Epithelial cell of esophagus (primary cell): Measurements from ENCODE around the gene NEK2.
"Not testable (repeated sequence)": the region's sequence is repeated elsewhere in the genome, so short reads cannot be mapped to it uniquely, and the experiment has no call there.

Source experiments
- DNase-seq: peaks from one replicate; pipeline ENCODE4 v3.0.0; 2010; ENCODE audit warnings: low read depth
- H3K4me3 ChIP-seq: 2 replicates; pipeline ENCODE4 v1.5.1; 2011; ENCODE audit warnings: mild to moderate bottlenecking, low read length, control low read depth
- TF ChIP-seq, protein P1 (sequence below): IDR thresholded peaks from 2 replicates; pipeline ENCODE4 v1.5.1; 2011; ENCODE audit warnings: low read depth, mild to moderate bottlenecking, low read length, control low read depth, inconsistent platforms; ENCODE audit not compliant: insufficient read depth; ENCODE audit errors: missing control alignments

NEK2 gene

GRCh38 chr1:211683396-211684297 lies 8.2 kb upstream of the NEK2 start:
- DNase-seq = no peak
- TF ChIP-seq, protein P1, sequence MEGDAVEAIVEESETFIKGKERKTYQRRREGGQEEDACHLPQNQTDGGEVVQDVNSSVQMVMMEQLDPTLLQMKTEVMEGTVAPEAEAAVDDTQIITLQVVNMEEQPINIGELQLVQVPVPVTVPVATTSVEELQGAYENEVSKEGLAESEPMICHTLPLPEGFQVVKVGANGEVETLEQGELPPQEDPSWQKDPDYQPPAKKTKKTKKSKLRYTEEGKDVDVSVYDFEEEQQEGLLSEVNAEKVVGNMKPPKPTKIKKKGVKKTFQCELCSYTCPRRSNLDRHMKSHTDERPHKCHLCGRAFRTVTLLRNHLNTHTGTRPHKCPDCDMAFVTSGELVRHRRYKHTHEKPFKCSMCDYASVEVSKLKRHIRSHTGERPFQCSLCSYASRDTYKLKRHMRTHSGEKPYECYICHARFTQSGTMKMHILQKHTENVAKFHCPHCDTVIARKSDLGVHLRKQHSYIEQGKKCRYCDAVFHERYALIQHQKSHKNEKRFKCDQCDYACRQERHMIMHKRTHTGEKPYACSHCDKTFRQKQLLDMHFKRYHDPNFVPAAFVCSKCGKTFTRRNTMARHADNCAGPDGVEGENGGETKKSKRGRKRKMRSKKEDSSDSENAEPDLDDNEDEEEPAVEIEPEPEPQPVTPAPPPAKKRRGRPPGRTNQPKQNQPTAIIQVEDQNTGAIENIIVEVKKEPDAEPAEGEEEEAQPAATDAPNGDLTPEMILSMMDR = no peak
- no peak overlapping the region for H3K4me3 ChIP-seq

DNA sequence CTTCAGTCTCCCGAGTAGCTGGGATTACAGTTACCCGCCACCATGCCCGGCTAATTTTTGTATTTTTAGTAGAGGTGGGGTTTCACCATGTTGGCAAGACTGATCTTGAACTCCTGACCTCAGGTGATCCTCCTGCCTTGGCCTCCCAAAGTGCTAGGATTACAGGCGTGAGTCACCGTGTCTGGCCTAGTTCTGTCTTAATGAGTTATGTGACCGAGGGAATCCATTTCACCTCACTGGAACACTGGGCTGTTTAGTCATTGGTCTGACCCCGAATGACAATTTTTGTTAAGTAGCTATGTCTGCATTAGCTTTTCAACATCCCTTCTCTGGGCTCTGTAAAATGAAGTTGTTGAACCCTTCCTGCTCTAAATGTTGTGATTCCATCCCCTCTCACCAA lies 6.8 kb upstream of the NEK2 start:
- H3K4me3 ChIP-seq, DNase-seq: not testable (repeated sequence)

- peak; percentile 87 for DNase-seq
- TF ChIP-seq, protein P1 = peak; percentile 77
- H3K4me3 ChIP-seq = no peak overlapping the region
These were observed 5.4 kb upstream of the NEK2 start for GRCh38 chr1:211680752-211681327.

DNA sequence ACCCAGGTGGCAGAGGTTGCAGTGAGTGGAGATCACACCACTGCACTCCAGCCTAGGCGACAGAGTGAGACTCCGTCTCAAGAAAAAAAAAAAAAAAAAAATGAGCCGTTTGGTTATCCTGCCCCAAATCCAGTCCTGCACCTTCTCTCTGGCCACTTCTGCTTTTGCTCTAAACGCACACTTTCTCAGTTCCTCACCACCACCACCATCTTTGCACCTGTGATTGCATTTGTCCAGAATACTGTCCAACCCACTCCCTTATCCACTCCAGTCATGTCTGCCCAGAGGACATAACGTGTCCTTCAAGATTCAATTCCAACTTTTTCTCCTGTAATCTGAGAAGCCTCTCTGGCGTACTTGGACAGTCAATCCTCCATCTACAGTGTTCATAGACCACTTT lies 2.2 kb upstream of the NEK2 start:
- TF ChIP-seq, protein P1 = no peak
- no peak overlapping the region for H3K4me3 ChIP-seq
- no peak for DNase-seq

DNA sequence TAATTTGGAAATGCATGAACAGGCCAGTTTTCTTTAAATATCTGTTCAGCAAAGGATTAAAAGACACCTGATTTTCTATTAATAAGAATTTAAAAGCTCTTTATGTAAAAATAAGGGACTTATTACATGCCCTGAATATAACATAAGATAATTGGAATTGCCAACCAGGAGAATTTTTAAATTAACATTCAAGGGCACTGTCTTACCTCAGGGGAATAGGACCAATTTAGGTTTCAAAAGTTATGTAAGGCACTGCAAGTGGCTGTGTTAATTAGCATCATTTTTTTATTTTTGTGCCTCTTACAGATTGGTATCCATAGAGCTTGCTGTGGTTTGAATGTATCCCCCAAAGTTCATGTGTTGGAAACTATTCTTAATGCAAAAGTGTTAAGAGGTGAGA lies 1.3 kb upstream of the NEK2 start:
- no peak for DNase-seq
- TF ChIP-seq, protein P1 = no peak
- H3K4me3 ChIP-seq = no peak overlapping the region

DNA sequence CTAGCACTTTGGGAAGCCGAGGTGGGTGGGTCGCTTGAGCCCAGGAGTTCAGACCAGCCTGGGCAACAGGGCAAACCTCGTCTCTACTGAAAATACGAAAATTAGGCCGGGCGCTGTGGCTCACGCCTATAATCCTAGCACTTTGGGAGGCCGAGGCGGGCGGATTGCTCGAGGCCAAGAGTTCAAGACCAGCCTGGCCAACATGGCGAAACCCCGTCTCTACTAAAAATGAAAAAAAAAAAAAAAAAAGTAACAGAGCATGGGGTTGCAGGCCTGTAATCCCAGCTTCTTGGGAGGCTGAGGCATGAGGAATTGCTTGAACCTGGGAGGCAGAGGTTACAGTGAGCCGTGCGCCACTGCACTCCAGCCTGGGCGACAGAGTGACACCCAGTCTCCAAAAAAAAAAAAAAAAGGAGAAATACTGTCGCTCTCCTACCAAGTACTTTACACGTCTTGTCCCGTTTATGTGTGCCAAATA lies 724 bp upstream of the NEK2 start:
- H3K4me3 ChIP-seq = peak overlapping the region; percentile 71
- DNase-seq = no peak
- TF ChIP-seq, protein P1 = no peak

- TF ChIP-seq, protein P1 = no peak
These were observed 8.3 kb downstream of the NEK2 start for GRCh38 chr1:211667065-211667617.

More at GRCh38 chr1:211667065-211667617, 8.3 kb downstream of the NEK2 start:
- H3K4me3 ChIP-seq = no peak overlapping the region
- no peak for DNase-seq
